HEK293T (cell line): ENCODE data around the gene CPEB1.

ENCODE experiments used
- CTCF ChIA-PET: fragments of 350-600 bp; formaldehyde crosslinking; extraction: SDS; loops from one replicate; lab custom pipeline; 2021; ENCODE audit warnings: antibody characterized with exemption, inconsistent platforms; lab: Yijun Ruan, JAX
- POLR2A ChIA-PET: fragments of 350-600 bp; formaldehyde crosslinking; extraction: SDS; loops from one replicate; lab custom pipeline; 2020; ENCODE audit warnings: antibody characterized with exemption, inconsistent platforms; lab: Yijun Ruan, JAX
- DNase-seq: peaks from one replicate; pipeline ENCODE4 v3.0.0; 2012; ENCODE audit warnings: mixed read lengths; ENCODE audit errors: extremely low spot score
- ARNT ChIP-seq: fragments of 450-650 bp; IDR thresholded peaks from 2 replicates; pipeline ENCODE4 v1.6.1; 2017; ENCODE audit warnings: mild to moderate bottlenecking
- BHLHE40 ChIP-seq: fragments of 450-650 bp; IDR thresholded peaks from 2 replicates; pipeline ENCODE4 v1.6.1; 2016; ENCODE audit warnings: mild to moderate bottlenecking, moderate library complexity, borderline replicate concordance
- CTBP1 ChIP-seq: fragments of 450-650 bp; IDR thresholded peaks from 2 replicates; pipeline ENCODE4 v1.6.1; 2016; ENCODE audit warnings: borderline replicate concordance
- ELF4 ChIP-seq: fragments of 450-650 bp; IDR thresholded peaks from 2 replicates; pipeline ENCODE4 v1.6.1; 2017; ENCODE audit warnings: antibody characterized with exemption
- FOXA1 ChIP-seq: fragments of 450-650 bp; IDR thresholded peaks from 2 replicates; pipeline ENCODE4 v1.6.1; 2016; ENCODE audit warnings: mild to moderate bottlenecking
- FOXK2 ChIP-seq: fragments of 450-650 bp; IDR thresholded peaks from 2 replicates; pipeline ENCODE4 v1.6.1; 2016; ENCODE audit warnings: mild to moderate bottlenecking
- FOXM1 ChIP-seq: fragments of 450-650 bp; IDR thresholded peaks from 2 replicates; pipeline ENCODE4 v1.6.1; 2017; ENCODE audit warnings: mild to moderate bottlenecking, borderline replicate concordance
- HDGF ChIP-seq: fragments of 450-650 bp; IDR thresholded peaks from 2 replicates; pipeline ENCODE4 v1.6.1; 2017; ENCODE audit warnings: antibody characterized with exemption, borderline replicate concordance
- L3MBTL2 ChIP-seq: fragments of 450-650 bp; conservative IDR thresholded peaks from 2 replicates; pipeline ENCODE4 v1.6.1; 2016; ENCODE audit warnings: mild to moderate bottlenecking
- LEF1 ChIP-seq: fragments of 450-650 bp; IDR thresholded peaks from 2 replicates; pipeline ENCODE4 v1.6.1; 2017; ENCODE audit warnings: mild to moderate bottlenecking, borderline replicate concordance
- NFRKB ChIP-seq: fragments of 450-650 bp; IDR thresholded peaks from 2 replicates; pipeline ENCODE4 v1.6.1; 2016; ENCODE audit warnings: mild to moderate bottlenecking, moderate library complexity
- PKNOX1 ChIP-seq: fragments of 450-650 bp; IDR thresholded peaks from 2 replicates; pipeline ENCODE4 v1.6.1; 2016
- SP1 ChIP-seq: fragments of 450-650 bp; IDR thresholded peaks from 2 replicates; pipeline ENCODE4 v1.6.1; 2017
- SUZ12 ChIP-seq: fragments of 450-650 bp; IDR thresholded peaks from 2 replicates; pipeline ENCODE4 v1.6.1; 2016; ENCODE audit warnings: mild to moderate bottlenecking
- TARDBP ChIP-seq: fragments of 450-650 bp; IDR thresholded peaks from 2 replicates; pipeline ENCODE4 v1.6.1; 2016
- ZNF384 ChIP-seq: fragments of 450-650 bp; IDR thresholded peaks from 2 replicates; pipeline ENCODE4 v1.6.1; 2016

Gene CPEB1

GRCh38 chr15:82640672-82641071, 6.5 kb downstream of the CPEB1 start:
- TF ChIP-seq HDGF (no peak), PKNOX1 (no peak), BHLHE40 (no peak)
- no peak for DNase-seq
- CTCF ChIA-PET, result no interaction called here
- POLR2A ChIA-PET, result interaction anchor here (1.0 to 3.4 kb wide), 2 partner anchors 100 to 110 kb away, joined by 3 to 17 read pairs; partner anchors contain the start of gene RPS17

- no peak for DNase-seq
- POLR2A ChIA-PET, result interaction anchor here (1.3 kb wide), 1 partner anchor 114 kb away, joined by 3 read pairs; no protein-coding TSS in a partner anchor
- no peak for TF ChIP-seq PKNOX1
- TF ChIP-seq ZNF384, result no peak
- TF ChIP-seq FOXM1, result no peak
- TF ChIP-seq SP1, result no peak
- TF ChIP-seq SUZ12, result no peak
- no peak for TF ChIP-seq BHLHE40
- TF ChIP-seq TARDBP, result no peak
- TF ChIP-seq ARNT, result no peak
- TF ChIP-seq HDGF, result no peak
- no peak for TF ChIP-seq FOXA1
- CTCF ChIA-PET, result interaction anchor here (0.7 kb wide), 1 partner anchor 9 kb away, joined by 3 read pairs; no protein-coding TSS in a partner anchor
Observed at GRCh38 chr15:82635798-82636197, 11.4 kb downstream of the CPEB1 start.

- TF ChIP-seq FOXA1 (no peak), FOXM1 (no peak), HDGF (no peak), SP1 (no peak), CTBP1 (no peak), ARNT (no peak), NFRKB (no peak), FOXK2 (no peak), ELF4 (no peak), TARDBP (no peak), SUZ12 (no peak), ZNF384 (no peak), L3MBTL2 (no peak), PKNOX1 (no peak), BHLHE40 (no peak), LEF1 (no peak)
- DNase-seq, result no peak
- ChIA-PET POLR2A (interaction anchor here (1.7 kb wide), 1 partner anchor 89 kb away, joined by 5 read pairs; the partner anchor contains the start of gene RPS17), CTCF (interaction anchor here (0.5 to 0.7 kb wide), 3 partner anchors 63 to 371 kb away, joined by 3 read pairs; no protein-coding TSS in a partner anchor)
Observed at GRCh38 chr15:82630033-82630432, 17.1 kb downstream of the CPEB1 start.

GRCh38 chr15:82625136-82625535, 22.0 kb downstream of the CPEB1 start:
- POLR2A ChIA-PET, result no interaction called here
- CTCF ChIA-PET, result interaction anchor here (0.8 kb wide), 1 partner anchor 41 kb away, joined by 3 read pairs; no protein-coding TSS in a partner anchor
- DNase-seq, result no peak
- TF ChIP-seq ZNF384, result no peak
- no peak for TF ChIP-seq FOXA1
- TF ChIP-seq HDGF, result no peak
- no peak for TF ChIP-seq TARDBP
- no peak for TF ChIP-seq CTBP1
- no peak for TF ChIP-seq LEF1
- TF ChIP-seq ARNT, result no peak
- no peak for TF ChIP-seq BHLHE40
- TF ChIP-seq SP1, result no peak
- no peak for TF ChIP-seq FOXM1
- TF ChIP-seq L3MBTL2, result no peak
- TF ChIP-seq NFRKB, result no peak
- no peak for TF ChIP-seq ELF4
- TF ChIP-seq SUZ12, result no peak
- no peak for TF ChIP-seq PKNOX1
- no peak for TF ChIP-seq FOXK2

- TF ChIP-seq ZNF384 (no peak), SP1 (no peak), CTBP1 (no peak), BHLHE40 (no peak), PKNOX1 (no peak), FOXA1 (no peak), SUZ12 (no peak), ARNT (no peak), ELF4 (no peak), HDGF (no peak), FOXK2 (no peak), LEF1 (no peak), TARDBP (no peak), NFRKB (no peak), L3MBTL2 (no peak), FOXM1 (no peak)
- POLR2A ChIA-PET, result interaction anchor here (0.9 kb wide), 1 partner anchor 57 kb away, joined by 3 read pairs; no protein-coding TSS in a partner anchor
- DNase-seq, result no peak
- CTCF ChIA-PET, result no interaction called here
Observed at GRCh38 chr15:82624438-82624837, 22.7 kb downstream of the CPEB1 start.
